ENCODE measurements around the gene AMZ2. TPM values are rescaled to one million over a fixed set of nuclear protein-coding genes. Genes with fewer than 3 reads are reported as not detected.
"Not testable (repeated sequence)": the region's sequence is repeated elsewhere in the genome, so short reads cannot be mapped to it uniquely, and the experiment has no call there.

AMZ2 gene
- total RNA-seq, 1 donor, result 98.0 TPM

DNA sequence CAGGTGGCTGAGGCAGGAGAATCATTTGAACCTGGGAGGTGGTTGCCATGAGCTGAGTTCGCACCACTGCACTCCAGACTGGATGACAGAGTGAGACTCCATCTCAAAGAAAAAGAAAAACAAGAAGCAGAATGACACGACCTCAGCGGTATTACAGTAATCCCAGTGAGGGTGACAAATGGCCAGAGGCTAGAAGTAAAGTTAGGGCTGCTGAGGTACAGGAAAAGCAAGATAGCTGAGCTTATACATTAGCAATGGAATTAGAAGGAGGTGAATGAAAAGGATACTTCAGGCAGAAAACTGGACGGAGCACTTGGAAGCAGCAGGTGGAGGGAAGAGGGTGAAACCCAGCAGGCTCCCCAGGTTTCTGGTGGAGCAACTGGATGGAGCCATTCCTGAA lies 26.1 kb upstream of the AMZ2 start:
- H3K4me3 ChIP-seq (ENCODE audit: low read depth, low read length), result no peak overlapping the region
- TF ChIP-seq, protein P1, sequence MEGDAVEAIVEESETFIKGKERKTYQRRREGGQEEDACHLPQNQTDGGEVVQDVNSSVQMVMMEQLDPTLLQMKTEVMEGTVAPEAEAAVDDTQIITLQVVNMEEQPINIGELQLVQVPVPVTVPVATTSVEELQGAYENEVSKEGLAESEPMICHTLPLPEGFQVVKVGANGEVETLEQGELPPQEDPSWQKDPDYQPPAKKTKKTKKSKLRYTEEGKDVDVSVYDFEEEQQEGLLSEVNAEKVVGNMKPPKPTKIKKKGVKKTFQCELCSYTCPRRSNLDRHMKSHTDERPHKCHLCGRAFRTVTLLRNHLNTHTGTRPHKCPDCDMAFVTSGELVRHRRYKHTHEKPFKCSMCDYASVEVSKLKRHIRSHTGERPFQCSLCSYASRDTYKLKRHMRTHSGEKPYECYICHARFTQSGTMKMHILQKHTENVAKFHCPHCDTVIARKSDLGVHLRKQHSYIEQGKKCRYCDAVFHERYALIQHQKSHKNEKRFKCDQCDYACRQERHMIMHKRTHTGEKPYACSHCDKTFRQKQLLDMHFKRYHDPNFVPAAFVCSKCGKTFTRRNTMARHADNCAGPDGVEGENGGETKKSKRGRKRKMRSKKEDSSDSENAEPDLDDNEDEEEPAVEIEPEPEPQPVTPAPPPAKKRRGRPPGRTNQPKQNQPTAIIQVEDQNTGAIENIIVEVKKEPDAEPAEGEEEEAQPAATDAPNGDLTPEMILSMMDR (IDR thresholded peaks at IDR 0.05; ENCODE audit: insufficient read depth, low read depth, low read length), result no peak
- DNase-seq (ENCODE audit: low read depth), result no peak

DNA sequence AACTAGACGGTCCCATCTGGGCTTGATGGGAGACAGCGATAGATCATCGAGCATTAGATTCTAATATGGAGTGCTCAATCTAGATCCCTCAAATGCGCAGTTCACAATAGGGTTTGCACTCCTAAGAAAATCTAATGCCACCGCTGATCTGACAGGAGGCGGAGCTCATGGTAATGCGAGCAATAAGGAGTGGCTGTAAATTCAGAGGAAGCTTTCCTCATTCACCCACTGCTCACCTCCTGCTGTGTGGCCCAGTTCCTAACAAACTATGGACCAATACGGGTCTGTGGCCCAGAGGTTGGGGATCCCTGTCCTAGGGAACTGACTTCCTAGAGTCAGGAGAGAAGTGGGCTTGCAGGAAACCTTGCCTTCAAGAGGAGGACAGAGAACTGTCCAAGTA lies 25.2 kb upstream of the AMZ2 start:
- TF ChIP-seq, protein P1 (IDR thresholded peaks at IDR 0.05; ENCODE audit: insufficient read depth, low read depth, low read length), result no peak

DNA sequence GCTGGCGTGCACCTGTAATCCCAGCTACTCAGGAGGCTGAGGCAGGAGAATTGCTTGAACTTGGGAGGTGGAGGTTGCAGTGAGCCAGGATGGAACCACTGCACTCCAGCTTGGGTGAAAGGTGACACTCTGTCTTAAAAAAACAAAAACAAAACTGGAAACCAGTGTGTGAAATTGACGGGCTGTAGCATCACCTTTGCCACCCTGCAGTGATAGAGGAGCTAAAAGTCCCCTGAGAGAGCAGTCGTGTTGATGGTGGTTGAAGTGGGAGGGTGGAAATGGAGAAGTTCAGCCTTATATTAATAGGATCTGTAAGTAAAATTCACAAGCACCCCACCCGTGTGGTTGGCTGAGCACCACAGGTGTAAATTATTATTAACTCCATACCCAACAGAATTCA lies 22.8 kb upstream of the AMZ2 start:
- not testable (repeated sequence) for H3K4me3 ChIP-seq (ENCODE audit: low read depth, low read length); DNase-seq (ENCODE audit: low read depth)

More for the DNA sequence above, 25.2 kb upstream of the AMZ2 start:
- DNase-seq (ENCODE audit: low read depth), result no peak
- H3K4me3 ChIP-seq (ENCODE audit: low read depth, low read length), result no peak overlapping the region

DNA sequence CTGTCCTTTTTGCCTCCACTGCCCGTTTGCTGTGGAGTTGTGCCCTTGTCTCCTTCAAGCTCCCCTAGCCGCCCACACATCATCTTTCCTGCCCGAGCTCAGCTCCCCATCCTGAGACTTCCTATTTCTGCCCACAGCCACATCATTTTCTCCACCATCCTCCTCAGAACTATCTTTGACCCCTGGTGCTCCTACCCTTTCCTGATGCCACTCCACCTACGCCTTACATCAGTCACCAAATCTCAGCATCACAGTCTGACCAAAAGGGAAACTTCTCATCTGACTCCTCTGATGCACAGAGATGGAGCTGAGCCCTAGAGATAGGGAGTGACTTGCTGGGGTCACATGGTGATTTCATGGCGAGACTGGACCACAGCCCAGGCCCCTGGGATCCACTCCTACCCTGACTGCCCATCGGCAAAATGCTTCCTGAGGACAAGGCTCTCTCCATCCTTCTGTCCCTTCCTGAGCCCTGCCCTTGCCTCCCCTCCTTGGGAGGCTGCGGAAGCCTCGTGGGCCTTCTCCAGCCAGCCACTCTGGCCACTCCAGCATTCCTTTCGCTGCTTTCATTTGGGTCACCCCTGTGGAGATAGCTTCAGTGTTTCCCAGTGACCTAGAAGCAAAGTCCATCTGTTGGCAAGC lies 19.7 kb upstream of the AMZ2 start:
- not testable (repeated sequence) for H3K4me3 ChIP-seq (ENCODE audit: low read depth, low read length); DNase-seq (ENCODE audit: low read depth)

DNA sequence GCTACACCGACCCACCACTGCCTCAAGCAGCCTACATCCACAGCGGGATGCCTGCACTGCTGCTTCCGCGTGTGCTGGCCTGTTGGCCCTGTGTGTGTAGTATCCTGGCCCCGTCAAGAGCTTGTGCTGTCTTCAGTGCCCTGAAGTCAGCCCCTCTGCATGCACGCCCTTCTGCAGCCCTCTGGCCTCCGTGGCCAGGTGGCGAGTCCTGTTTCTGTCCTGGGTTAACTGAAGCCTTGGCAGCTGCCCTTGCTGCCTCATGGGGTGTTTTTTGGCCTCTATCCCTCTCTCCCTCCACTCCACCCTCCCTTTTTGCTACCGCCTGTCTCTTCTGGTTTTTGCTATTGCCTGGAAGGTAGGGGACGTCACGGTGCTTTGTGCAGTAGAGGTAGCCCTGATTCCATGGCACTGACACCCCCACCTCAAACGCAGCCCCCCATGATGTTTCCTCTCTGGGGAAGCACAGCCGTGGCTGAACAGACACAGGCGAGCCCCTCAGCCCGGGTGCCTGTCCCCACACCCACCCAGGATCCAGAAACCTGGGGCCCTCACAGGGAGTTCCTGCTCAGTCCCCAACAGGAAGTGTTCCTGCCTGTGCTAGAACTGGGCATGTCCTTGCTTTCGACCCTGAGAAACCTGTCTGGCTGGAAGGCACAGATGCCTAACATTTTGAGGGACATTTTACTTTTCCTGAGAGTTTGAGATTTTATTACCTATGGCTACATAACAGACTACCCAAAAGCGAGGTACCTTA lies 18.8 kb upstream of the AMZ2 start:
- TF ChIP-seq, protein P1 (IDR thresholded peaks at IDR 0.05; ENCODE audit: insufficient read depth, low read depth, low read length), result no peak
- H3K4me3 ChIP-seq (ENCODE audit: low read depth, low read length), result no peak overlapping the region
- no peak for DNase-seq (ENCODE audit: low read depth)

DNA sequence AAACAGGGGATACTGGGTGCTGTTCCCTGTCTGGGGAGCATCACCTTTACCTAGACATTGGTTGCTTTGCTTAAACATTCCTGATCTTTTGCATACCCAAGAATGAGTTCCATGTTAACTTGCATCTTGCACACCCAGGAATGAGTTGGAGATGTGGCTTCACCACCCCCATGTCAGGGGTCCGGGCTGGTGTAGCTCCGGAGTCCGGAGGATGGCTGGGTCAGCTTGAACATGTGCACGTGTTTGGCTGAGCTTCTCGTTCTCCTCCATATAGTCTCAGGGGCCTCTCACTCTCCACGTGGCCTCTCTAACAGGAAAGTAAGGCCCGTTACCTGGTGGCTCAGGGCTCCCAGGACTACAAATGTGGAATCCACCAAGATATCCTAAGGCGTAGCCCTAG lies 18.2 kb upstream of the AMZ2 start:
- TF ChIP-seq, protein P1 (IDR thresholded peaks at IDR 0.05; ENCODE audit: insufficient read depth, low read depth, low read length), result no peak
- H3K4me3 ChIP-seq (ENCODE audit: low read depth, low read length), result no peak overlapping the region
- no peak for DNase-seq (ENCODE audit: low read depth)

DNA sequence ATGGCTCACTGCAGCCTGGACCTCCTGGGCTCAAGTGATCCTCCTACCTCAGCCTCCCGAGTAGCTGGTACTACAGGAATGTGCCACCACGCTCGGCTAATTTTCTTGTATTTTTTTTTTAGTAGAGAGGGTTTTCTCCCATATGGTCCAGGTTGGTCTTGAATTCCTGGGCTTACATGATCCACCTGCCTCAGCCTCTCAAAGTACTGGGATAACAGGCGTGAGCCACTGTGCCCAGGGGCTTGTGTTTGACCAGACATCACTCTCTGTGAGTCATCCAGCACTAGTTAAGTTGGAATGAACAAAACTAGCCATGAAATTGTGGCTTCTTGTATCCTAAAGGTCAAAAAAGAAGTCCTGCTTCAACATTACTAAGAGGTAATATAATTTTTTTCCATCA lies 16.7 kb upstream of the AMZ2 start:
- not testable (repeated sequence) for H3K4me3 ChIP-seq (ENCODE audit: low read depth, low read length); DNase-seq (ENCODE audit: low read depth)

DNA sequence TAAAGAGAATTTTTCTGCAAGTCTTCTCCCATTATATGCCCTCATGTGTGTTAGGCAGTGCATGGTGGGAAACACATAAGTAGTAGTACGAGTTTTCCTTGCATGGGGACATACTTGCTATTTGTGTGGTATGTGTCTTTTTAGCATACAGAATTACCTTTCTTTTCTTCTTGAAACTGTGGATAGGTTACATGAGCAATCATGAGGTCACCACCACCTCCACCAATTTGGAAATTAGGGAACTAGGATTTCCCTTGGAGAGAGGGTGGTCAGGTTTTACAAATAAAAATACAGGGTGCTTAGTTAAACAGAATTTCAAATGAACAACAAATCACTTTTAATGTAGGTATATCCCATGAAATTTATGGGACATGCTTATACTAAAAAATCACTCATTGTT lies 16.3 kb upstream of the AMZ2 start:
- H3K4me3 ChIP-seq (ENCODE audit: low read depth, low read length), result no peak overlapping the region
- DNase-seq (ENCODE audit: low read depth), result no peak
- TF ChIP-seq, protein P1 (IDR thresholded peaks at IDR 0.05; ENCODE audit: insufficient read depth, low read depth, low read length), result no peak

DNA sequence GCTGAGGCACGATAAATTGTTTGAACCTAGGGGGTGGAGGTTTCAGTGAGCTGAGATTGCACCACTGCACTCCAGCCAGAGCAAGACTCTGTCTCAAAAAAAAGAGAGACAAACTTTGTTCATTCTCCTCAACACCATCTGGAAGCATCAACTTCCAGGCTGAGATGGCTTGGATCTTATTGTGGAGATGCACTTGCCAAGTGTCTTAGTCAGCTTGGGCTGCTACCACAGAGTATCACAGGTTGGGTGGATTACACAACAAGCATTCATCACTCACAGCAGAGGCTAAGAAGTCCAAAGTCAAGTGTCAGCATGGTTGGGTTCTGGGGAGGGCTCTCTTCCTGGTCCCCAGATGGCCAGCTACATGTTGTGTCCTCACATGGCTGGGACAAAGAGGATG lies 15.1 kb upstream of the AMZ2 start:
- not testable (repeated sequence) for H3K4me3 ChIP-seq (ENCODE audit: low read depth, low read length)
- peak; percentile 66 for DNase-seq (ENCODE audit: low read depth)

DNA sequence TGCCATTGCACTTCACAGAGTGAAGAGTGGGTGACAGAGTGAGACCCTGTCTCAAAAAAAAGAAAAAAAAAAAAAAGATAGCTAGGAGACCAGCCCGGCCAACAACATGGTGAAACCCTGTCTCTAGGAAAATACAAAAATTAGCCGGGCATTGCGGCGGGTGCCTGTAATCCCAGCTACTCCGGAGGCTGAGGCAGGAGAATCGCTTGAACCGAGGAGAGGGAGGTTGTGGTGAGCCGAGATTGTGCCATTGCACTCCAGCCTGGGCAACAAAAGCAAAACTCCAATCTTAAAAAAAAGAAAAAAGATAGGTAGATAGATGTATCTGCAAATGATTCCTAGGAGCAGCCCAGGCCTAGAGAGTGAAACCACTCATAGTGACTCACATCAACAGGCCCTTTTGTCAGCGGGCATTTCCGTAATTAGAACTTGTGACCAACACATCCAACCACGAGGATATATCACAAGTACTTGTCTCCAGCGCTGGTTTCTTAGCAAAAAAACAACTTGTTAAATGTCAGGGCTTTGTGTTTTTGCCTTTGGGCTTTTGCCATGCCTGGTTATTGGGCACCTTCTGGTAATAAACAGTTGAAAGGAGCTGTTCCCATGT lies 13.0 kb upstream of the AMZ2 start:
- DNase-seq (ENCODE audit: low read depth), result peak; percentile 83

DNA sequence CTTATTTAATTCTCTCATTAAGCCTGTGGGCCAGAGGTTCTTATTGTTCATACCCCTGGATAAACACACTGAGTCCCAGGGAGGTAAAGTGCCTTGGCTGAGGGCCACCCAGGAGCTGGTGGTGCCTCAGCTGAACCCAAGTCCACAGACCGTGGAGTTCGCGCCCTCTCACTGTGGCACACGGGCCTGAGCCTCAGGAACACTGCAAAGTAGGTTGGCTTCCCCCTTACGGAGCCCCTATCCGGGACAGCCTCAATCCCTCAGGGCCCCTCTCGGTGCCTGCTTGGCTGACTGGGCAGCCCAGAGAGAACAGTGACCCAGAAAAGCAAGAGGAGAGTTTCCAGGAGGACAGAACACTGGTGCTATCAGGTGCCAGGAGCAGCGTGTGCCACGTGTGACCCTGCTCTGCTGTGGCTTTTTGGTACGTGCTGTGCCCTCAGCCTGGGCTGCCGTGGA lies 12.5 kb upstream of the AMZ2 start:
- DNase-seq (ENCODE audit: low read depth); H3K4me3 ChIP-seq (ENCODE audit: low read depth, low read length): not testable (repeated sequence)

More for the DNA sequence above, 13.0 kb upstream of the AMZ2 start:
- not testable (repeated sequence) for H3K4me3 ChIP-seq (ENCODE audit: low read depth, low read length)

Measured in fibroblast of villous mesenchyme (primary cell).